Measurements from ENCODE around the gene KLLN.
"Not testable (repeated sequence)": the region's sequence is repeated elsewhere in the genome, so short reads cannot be mapped to it uniquely, and the experiment has no call there.

Gene KLLN

DNA sequence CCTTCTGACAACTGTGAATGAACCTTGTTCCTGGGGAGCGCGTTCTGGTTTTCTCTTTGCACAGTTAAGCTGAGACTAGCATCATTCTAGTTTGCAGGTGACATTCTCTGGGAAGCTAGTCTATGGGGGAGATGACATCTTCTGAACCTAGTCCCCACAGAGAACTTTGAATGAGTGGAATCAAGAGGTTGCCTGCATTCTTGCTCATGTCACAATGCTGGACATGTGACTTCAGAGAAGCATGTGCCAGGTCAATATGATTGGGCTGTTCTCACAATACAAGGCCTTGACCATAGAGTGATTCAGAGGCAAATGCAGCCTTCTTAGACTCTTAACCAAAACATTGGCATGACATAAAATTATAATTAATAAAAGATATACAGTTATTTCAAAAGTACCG is 22.1 kb downstream of the KLLN start:
- DNase-seq: no peak

DNA sequence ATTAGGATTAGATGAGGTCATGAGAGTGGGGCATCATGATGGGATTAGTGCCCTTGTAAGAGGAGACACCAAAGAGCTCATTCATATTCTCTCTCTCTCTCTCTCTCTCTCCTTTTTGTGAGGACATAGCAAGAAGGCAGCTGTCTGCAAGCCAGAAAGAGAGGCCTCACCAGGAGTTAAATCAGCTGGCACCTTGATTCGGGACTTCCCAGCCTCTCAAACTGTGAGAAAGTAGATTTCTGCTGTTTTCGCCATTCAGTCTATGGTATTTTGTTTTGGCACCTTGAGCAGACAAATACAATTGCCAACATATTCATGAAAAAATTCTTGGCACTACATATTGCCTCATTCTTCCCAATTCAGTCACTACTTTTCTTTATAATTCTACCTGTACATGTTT is 24.7 kb downstream of the KLLN start:
- DNase-seq: no peak

DNA sequence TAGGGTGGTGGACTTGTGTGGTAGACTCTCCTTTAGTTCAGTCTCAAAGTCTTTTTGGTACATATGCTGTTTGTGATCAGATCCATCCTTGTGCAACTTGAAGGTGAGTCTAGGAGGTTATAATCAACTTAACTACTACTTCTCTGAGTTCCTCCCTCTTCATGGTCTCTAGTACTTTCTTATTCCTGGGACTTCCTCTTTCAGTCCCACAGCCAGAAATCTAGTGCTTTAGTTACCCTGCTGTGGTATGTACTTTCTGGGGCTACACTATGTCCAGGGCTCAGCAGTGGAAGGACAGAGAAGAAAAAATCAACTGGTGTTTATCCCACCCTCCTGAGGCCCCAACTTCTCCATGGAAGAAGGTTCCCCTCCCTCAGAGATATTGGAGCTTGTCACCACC is 25.9 kb downstream of the KLLN start:
- DNase-seq: peak; percentile 50 to 56

DNA sequence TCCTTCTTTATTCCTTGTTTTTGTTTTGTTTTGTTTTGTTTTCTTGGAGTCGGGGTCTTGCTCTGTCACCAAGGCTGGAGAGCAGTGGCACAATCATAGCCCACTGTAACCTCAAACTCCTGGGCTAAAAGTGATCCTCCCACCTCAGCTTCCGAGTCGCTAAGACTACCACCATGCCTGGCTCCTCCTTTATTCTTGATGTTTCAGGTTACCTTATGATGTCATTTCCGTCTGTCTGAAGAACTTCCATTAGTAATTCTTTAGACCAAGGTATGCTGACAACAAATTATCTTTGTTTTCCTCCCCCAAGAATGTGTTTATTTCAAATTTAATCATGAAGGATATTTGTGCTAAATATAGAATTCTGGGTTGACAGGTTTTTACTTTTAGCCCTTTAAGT is 27.2 kb downstream of the KLLN start:
- no peak for DNase-seq

DNA sequence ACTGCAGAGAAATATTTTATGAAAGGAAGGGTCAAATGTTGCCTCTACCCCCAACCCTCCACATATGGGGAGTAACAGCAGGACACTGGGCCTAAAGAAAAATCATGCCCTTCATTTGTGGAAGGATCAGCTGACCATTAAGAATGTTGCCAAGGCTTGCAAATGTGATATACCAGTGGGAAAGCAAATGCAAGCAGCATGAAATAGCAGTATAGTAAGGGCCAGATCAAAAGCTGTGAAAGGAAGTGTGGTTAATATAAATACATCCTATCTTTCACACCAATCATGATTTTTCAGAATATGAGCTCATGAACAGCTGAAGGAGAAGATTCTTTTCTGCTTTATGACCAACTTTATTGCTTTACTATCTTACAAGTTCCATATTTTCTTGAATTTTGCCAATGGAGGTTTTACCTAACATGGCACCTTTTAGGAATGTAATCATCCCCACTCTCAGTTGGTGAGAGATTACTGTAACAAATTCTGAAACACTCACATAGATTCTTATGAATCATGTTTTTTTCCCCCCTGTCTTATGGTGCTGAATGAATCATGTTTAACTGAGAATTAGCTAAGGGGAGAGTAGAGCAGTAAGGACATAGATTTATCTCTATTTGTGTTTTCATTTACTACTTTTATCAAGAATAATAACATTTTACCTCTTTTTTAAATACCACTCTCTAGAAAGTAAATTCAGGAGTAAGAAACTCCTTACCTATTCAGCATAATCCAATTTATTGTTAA is 33.2 kb downstream of the KLLN start:
- DNase-seq: no peak

DNA sequence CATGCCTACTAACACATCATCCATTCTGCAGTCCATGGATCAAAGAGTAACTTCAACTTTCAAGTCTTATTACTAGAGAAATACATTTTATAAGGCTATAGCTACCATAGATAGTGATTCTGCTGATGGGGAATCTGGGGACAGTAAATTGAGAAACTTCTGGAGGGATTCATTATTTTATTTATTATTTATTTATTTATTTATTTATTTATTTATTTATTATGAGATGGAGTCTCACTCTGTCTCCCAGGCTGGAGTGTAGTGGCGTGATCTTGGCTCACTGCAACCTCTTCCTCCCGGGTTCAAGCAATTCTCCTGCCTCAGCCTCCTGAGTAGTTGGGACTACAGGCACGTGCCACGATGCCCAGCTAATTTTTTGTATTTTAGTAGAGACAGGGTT is 34.3 kb downstream of the KLLN start:
- DNase-seq: not testable (repeated sequence)

DNA sequence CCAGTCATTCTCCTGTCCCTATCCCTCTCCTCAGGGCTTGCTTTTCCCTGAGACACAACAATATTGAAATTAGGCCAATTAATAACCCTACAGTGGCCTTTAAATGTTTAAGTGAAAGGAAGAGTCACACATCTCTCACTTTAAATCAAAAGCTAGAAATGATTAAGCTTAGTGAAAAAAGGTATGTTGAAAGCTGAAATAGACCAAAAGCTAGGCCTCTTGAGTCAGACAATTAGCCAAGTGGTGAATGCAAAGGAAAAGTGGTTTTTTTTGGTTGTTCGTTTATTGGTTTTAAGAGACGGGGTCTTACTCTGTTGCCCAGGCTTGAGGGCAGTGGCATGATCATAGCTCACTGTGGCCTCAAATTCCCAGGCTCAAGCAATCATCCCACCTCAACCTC is 35.7 kb downstream of the KLLN start:
- no peak for DNase-seq

DNA sequence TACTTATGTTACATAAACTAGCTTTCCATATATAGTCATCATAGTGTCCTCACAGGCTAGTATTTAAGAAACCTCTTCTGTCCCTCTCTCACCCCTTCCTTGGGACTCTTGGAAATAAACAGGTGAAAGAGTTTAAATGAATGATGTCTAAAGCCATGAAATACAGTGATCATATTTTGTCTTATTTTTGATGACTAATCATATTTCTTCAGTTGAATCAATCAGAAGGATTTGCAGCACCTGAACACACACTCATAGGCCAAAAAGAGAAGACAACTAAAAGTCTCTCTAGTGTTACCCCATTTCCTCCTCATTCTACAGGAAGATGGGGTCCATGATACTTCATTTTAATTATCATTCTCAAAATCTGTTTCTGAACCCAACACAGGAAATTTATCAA is 36.7 kb downstream of the KLLN start:
- DNase-seq: no peak

DNA sequence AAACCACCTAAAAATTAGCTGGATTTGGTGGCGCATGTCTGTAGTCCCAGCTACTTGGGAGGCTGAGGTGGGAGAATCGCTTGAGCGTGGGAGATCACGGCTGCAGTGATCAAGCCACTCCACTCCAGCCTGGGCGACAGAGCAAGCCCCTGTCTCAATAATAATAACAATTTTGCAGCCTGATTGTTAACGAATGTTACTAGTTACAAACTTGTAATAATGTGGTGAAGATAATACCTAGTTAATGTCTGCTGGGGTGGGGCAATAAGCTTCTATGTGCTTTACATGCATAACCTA is 44.1 kb downstream of the KLLN start:
- DNase-seq: no peak

DNA sequence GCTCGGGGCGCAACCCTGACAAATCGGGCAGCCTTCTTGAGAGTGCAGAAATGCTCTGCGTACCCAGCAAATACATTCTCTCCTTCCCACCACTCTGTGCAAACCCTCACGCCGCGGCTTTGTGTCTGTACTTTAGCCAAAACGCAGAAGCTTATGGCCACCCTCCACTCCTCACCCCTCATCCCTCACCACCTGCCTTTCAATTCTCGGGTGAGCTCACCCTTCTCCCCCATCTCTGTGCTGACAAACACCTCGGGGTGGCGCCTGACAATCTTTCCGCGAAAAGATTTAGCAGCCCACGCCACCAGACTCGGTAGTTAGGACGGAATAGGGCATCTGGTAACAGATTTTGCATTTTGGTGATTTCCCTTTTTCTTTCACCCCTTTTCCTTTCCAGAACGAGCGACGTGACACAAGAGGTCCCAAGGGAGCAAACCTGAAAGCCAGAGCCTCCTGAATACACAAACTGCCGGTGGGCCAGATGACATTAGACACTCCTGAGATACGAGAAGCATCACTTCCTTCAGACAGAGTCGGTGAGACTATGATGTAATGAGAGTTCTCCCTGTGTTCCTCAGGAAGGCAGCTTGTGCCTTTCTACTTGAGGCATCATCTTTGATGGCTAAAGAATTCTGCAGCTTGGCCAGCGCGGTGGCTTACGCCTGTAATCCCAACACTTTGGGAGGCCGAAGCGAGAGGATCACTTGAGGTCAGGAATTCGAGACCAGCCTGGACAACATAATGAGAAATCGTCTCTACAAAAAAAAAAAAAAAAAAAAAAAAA is 44.6 kb downstream of the KLLN start:
- peak; percentile 39 to 41 for DNase-seq

DNA sequence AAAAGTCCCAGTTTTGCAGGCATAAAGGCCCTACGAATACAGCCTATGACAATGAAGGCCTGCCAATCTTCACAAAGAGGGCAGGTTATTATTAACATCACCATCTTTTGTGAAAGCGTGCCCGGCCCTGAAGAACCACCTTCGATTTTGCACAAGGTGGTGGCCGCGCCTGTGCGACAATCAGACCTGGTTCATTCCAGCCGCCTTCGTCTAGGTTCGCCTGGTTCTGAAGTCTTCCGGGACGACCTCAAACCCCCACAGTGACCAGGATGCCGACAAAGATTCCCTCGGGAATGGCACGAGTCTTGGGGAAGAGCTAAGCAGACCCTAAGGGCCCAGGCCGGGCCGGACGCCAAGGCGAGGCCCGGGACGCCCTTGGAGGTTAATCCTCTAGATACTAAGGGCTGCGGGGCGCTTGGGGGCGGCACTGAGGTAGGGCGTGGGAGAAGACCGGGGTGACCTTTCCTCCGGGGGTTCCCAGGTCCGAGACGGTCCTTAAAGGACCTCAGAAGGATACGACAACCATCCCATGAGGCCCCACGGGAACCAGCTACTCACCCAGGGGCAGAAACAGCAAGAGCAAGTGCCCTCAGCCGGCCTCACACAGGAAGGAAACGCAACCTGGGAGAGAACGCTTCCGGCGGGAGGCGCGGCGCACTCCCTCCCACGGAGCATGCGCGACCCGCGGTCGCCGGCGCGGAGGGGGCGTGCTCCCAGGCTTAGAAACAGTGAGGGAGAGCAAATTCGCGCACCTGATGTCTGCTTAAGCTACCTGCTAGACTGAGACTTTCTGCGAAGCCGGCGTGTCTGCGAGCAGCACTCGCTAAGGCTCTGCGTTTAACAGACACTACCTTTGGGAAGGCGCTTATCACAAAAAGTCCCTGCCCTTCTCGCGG is 45.5 kb downstream of the KLLN start, which contains the start of gene ATAD1:
ATAD1 (minus strand) TSS at position 618 of the 896 bp plus-strand sequence. CDS start 3,627 bp downstream, outside the sequence.
- peak; percentile 79 for DNase-seq

DNA sequence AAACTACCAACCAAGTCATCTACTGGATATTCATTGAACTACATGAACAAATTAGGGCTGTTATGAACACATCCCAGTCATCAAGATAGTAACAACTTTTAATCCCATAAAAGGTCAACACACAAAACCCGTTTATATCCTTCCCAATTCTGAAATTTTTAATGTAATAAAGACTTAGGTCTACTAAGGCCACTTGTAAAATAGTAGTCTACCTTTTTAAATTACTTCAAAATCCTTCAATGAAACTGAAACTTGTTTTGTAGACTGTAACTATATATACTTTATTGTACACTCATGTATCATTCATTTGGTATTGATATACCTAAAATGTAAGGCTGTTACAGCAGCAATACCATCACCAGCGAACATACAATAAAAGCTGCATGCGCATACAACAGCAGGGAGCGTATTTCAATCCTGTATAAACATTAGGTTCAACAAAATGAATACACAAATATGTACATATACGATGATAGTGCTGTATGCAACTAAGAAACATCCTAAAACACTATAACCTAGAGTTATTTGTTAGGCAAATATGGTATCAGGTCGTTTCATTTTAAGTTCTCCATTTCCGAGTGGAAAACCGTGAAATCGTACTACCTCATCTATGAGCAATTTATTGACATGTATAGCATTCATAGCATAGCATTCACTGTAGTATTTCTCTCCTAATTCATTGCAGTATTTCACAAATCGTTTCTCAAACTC is 46.3 kb downstream of the KLLN start:
- peak in 1 of 2 experiments; percentile 44 for DNase-seq

DNA sequence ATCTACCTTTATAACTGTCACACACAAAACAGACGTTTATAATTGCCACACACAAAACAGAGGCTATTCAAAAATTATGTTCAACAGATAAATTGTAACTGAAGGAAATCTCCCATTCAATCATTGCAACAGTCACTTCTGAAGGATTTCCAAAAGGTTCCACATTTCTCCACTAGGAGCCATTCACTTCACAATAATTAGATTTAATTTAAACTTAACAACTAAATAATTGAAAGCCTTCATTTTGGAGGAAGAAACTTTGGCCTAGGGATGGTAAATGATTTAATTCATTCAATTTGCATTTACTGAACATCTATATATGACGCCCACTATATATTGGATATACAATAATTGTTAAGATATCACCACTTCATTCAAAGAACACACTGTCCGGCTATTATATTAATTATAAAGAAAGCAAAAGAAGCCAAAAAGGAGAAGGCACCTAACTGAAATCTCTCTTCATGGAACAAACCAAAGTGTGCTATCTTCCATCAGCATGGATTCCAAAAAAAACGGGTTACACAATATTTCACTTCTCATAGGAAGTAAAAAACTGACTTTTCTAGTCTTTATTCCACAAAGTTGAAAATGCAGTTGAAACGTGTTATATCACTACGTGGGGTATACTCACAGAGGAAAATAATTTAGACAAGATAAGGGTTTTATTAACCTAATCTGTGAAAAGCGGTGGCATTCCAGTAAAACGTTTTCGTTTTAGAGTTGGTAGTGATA is 47.0 kb downstream of the KLLN start:
- DNase-seq: peak; percentile 14 to 31

All from AML-193 (cell line).